Liver (tissue), 3 donors: ENCODE measurements around the gene MPND.

Experiments
- ATF3 ChIP-seq: IDR thresholded peaks from 2 replicates; pipeline ENCODE4 v1.6.1; 2016; ENCODE audit warnings: antibody characterized with exemption
- GABPA ChIP-seq, 2 donors: IDR thresholded peaks in 1 of 2; conservative IDR thresholded peaks in 1 of 2; 2 replicates each; pipeline ENCODE4 v1.6.1; 2016; ENCODE audit warnings: antibody characterized with exemption in 2 of 2, mild to moderate bottlenecking in 1 of 2, moderate library complexity in 1 of 2
- MAX ChIP-seq: IDR thresholded peaks from 2 replicates; pipeline ENCODE4 v1.6.1; 2016; ENCODE audit warnings: antibody characterized with exemption
- RAD21 ChIP-seq, 2 donors: IDR thresholded peaks; 2 replicates each; pipeline ENCODE4 v1.6.1; 2016; ENCODE audit warnings: antibody characterized with exemption in 2 of 2, mild to moderate bottlenecking in 2 of 2
- RXRA ChIP-seq, 2 donors: IDR thresholded peaks; 2 replicates each; pipeline ENCODE4 v1.6.1; 2017 to 2018; ENCODE audit warnings: antibody characterized with exemption in 2 of 2, mild to moderate bottlenecking in 1 of 2
- SP1 ChIP-seq: IDR thresholded peaks from 2 replicates; pipeline ENCODE4 v1.6.1; 2018; ENCODE audit warnings: antibody characterized with exemption, mild to moderate bottlenecking
- YY1 ChIP-seq: IDR thresholded peaks from 2 replicates; pipeline ENCODE4 v1.6.1; 2016; ENCODE audit warnings: antibody characterized with exemption, mild to moderate bottlenecking
- TF ChIP-seq, protein P1 (sequence below): fragments of 150-350 bp; IDR thresholded peaks from 2 replicates; pipeline ENCODE4 v1.5.1; 2017; ENCODE audit warnings: improper control_type of control experiment, low read depth, low read length; ENCODE audit not compliant: missing input control
- TF ChIP-seq, protein P2 (sequence below): IDR thresholded peaks from 2 replicates; pipeline ENCODE4 v1.6.1; 2016; ENCODE audit warnings: antibody characterized with exemption, mild to moderate bottlenecking
- donor health status: healthy.
- donor health status: healthy.

DNA sequence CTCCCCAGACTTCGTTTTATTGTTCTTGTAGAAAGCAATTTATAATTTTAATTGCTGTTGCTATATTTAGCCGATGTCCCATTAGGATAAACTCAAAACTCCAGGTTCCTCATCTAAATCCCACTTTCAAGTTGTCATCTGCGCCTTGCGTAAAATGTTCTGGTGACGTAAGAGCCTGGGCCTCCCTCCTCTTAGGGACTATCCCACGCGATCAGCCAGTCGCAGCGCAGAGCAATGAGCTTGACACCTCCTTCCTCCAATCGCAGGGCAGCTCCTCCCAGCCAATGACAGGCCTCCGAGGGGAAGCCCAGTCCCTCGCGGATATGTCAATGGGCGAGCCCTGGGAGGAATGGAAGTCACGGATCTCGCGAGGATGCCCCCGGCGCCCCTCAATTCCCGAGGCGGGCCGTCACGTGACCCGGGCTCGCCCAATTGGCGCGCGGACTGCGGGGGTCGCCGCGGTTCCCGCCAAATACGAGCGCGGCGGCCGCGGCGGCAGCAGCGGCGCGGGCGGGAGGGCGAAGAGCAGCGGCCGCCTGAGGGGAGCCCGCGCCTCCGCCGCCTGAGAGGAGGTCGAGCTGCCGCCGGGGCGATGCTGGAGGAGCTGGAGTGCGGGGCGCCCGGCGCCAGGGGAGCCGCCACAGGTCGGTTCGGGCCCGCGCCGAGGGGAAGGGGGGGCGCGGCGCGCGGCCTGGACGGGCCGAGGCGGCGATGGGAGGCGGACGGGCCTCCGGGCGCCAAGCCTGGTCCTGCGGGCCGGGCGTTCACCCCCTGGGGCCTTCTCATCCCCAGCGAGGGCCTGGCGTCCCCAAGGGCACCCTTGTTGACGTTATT is 59.0 kb downstream of the MPND start, which contains the start of gene CHAF1A:
- TF ChIP-seq RAD21 (IDR thresholded peaks at IDR 0.05), result no peak
- peak in 1 of 2 donors; percentile 53 for TF ChIP-seq GABPA (IDR thresholded peaks at IDR 0.05 in 1 of 2, conservative IDR thresholded peaks at IDR 0.05 in 1 of 2)
- TF ChIP-seq, protein P1, sequence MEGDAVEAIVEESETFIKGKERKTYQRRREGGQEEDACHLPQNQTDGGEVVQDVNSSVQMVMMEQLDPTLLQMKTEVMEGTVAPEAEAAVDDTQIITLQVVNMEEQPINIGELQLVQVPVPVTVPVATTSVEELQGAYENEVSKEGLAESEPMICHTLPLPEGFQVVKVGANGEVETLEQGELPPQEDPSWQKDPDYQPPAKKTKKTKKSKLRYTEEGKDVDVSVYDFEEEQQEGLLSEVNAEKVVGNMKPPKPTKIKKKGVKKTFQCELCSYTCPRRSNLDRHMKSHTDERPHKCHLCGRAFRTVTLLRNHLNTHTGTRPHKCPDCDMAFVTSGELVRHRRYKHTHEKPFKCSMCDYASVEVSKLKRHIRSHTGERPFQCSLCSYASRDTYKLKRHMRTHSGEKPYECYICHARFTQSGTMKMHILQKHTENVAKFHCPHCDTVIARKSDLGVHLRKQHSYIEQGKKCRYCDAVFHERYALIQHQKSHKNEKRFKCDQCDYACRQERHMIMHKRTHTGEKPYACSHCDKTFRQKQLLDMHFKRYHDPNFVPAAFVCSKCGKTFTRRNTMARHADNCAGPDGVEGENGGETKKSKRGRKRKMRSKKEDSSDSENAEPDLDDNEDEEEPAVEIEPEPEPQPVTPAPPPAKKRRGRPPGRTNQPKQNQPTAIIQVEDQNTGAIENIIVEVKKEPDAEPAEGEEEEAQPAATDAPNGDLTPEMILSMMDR, result no peak
- TF ChIP-seq, protein P2, sequence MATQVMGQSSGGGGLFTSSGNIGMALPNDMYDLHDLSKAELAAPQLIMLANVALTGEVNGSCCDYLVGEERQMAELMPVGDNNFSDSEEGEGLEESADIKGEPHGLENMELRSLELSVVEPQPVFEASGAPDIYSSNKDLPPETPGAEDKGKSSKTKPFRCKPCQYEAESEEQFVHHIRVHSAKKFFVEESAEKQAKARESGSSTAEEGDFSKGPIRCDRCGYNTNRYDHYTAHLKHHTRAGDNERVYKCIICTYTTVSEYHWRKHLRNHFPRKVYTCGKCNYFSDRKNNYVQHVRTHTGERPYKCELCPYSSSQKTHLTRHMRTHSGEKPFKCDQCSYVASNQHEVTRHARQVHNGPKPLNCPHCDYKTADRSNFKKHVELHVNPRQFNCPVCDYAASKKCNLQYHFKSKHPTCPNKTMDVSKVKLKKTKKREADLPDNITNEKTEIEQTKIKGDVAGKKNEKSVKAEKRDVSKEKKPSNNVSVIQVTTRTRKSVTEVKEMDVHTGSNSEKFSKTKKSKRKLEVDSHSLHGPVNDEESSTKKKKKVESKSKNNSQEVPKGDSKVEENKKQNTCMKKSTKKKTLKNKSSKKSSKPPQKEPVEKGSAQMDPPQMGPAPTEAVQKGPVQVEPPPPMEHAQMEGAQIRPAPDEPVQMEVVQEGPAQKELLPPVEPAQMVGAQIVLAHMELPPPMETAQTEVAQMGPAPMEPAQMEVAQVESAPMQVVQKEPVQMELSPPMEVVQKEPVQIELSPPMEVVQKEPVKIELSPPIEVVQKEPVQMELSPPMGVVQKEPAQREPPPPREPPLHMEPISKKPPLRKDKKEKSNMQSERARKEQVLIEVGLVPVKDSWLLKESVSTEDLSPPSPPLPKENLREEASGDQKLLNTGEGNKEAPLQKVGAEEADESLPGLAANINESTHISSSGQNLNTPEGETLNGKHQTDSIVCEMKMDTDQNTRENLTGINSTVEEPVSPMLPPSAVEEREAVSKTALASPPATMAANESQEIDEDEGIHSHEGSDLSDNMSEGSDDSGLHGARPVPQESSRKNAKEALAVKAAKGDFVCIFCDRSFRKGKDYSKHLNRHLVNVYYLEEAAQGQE, result peak; percentile 15
- TF ChIP-seq RXRA (IDR thresholded peaks at IDR 0.05), result peak in 1 of 2 donors; percentile 4
- peak; percentile 73 for TF ChIP-seq YY1
- no peak for TF ChIP-seq MAX
- peak; percentile 43 for TF ChIP-seq ATF3
- TF ChIP-seq SP1, result peak; percentile 93
